AML-193 (cell line): ENCODE results near the gene PLEKHG4B.
A peak's percentile ranks its signal among the peaks of the same experiment; 100 is the strongest.
"Not testable (repeated sequence)": the region's sequence is repeated elsewhere in the genome, so short reads cannot be mapped to it uniquely, and the experiment has no call there.

Source experiments
- DNase-seq, 2 experiments: peaks; one replicate each; lab custom pipeline; 2025; lab: John Stamatoyannopoulos, UW

Gene PLEKHG4B

DNA sequence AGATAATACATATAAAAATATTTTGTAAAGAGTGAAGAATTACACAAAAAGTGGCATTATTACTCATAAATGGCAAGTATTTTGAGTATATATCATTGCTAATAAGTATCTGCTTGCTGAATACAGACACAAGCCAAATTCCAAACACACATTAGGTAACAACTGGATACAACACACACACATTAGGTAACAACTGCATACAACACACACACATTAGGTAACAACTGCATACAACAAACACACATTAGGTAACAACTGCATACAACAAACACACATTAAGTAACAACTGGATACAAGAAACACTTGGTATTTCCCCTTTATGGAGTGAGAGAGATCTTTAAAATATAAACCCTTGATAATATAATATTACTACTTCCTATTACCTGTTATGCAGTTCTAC is 112.5 kb downstream of the PLEKHG4B start:
- no peak for DNase-seq

DNA sequence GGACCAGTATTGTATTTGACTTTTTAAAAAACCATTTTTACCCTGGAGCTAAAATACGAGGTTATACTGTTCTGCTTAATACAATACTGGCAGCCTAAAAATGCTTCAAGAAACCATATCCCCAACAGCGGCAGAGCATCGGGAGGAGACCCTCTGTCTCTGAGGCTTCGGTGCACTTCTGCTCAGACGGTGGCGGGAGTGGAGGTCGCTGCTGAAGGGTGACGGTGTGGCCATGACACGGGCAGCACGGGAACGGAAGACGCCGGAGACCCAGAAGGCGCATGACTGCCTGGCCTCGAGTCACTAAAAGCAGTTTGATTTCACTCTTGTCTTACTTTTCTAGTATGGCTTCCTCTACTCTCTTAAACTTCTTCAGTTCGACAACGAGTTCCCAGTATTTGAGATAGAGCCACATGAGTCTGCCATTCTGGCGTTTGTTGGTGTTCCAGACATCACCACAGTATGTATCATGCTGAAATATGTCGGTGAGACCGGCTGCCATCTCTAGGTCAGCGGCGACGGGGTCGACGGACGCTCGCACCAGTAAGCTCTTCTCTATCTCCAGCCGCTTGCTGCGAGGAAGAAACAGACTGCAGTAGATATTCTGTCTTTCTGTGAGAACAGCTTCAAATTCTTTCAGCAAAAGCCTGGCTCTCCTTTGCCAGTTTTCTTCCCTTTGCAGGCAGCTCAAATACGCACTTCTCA is 113.2 kb downstream of the PLEKHG4B start:
- no peak for DNase-seq

DNA sequence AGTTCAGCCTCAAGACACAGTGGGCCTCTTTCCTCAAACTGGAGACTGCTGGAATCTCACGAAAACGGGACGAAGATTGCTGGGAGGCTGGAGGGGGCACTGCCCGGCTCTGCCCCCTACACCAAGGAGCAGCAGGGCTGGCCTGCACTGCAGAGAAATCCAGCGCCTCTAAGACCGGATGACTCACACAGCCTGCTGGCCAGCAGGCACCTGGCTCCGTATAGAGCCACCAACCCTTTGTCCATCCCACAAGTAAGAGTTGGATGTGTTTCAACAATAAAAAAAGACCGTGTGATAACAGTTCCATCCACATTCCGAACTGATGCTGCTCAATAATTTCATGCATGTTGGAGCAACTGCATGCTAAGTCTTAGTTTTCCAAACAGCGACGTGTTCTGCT is 114.4 kb downstream of the PLEKHG4B start:
- DNase-seq = no peak

DNA sequence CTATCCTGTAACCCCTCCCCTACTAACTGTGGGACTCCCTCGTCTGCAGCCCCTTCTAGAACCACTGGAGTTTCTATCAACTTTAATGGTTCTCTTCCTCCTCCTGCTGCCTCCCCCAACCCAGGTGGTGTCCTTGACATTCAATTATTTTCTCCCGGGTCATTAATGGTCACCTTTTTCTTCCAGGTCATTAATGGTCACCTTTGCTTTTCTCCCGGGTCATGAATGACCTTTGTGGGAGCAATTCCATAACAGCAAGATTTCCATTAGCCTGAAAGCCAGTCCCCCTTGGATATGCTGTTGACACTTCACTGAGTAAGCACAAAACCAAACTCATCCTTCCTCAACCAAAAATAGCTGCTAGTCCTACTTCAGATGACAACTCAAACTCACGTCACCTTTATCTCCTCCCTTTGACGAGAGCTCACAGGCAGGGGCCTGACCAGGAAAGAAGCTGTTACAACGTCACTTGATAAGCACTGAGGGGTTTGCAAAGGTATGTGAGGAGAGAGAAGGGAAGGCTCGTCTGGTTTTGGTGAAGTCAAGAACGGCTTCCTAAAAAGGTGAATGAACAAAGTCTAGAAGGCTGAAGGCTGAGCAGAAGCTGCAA is 115.1 kb downstream of the PLEKHG4B start:
- no peak for DNase-seq

DNA sequence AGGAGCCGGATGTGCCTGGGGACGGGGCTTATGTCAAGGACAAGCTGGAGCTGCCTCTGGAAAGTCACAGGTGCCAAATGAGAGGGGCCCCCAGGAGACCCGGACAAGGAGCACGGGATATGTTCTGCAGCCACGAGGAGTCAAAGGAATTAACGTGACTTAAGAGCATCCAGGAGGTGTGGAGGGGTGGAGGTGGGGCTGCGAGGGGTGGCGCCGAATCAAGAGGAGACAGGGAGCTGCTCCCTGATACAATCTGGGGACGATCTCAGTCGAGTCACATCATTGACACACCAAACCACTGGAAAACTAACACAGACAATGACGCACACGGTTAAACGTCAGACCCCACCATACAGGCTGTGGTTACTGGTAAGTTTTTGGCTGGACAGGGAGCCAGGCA is 115.6 kb downstream of the PLEKHG4B start:
- no peak for DNase-seq

DNA sequence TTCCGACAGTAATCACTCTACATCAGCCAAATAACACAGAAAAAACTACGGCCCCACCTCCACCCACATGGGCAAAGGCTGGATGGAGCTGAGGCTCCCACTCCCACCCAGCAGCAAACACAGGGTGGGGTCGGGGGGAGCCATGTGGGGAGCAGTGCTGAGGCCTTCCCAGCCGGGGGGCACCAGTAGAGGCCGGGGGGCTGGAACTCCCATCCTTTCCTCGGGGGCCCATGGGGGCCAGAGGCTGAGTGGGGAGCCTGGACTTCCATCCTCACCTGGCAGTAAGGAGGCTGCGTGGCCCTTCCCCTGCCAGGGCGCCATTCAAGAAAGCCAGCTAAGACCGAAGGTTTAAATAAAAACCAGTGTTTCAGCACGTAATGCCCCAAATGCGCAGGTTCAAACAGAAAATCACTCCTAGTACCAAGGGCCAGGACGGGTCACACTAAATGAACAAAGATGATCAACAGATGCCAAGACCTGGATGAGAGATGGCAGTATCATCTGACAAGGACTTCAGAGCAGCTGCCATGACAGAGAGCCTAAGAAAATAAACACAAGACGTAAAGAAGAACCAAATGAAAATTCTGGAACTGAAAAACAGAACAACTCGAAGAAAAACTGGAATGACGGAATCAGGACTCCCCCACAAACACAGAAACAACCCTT is 116.6 kb downstream of the PLEKHG4B start:
- DNase-seq = no peak

DNA sequence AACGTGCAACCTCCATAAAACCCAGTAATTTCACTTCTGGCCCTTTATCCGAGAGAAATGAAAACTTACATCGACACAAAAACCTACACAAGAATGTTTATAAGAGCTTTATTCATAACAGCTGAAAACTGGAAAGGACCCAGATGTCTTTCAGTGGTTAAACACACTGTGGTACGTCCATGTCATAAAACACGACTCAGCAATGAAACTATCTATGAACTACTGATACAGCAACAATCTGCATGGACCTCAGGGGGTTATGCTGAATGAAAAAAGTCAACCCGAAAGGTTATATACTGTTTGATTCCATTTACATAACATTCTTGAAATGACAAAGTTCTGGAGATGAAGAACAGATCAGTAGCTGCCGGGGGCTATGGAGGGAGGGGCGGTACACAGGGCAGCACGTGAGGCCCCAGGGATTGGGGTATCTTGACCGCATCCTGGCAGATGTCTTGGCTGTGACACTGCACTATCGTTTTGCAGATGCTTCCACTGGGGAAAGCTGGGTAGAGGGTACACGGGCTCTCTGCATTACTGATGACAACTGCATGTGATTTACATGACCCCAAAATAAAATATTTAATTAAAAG is 121.9 kb downstream of the PLEKHG4B start:
- no peak for DNase-seq

DNA sequence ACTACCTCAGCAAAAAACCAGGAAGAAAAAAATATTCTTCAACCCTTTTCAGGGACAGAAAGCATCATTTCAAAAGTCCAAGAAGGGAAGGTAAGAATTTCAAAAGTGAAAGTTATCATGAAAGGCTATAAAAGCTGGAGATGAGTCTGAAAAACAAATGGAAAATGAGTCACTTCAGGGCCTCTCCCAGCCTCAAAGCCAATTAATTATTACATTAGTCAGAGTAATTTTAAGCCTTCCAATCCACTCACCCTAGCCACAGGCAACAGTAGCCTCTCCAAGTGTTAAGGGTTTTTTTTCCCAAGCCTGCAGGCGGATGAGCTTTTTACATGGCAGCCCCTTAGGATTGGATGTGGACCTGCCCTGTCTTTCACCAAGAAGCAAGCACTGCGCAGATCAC is 123.3 kb downstream of the PLEKHG4B start:
- DNase-seq = not testable (repeated sequence)

DNA sequence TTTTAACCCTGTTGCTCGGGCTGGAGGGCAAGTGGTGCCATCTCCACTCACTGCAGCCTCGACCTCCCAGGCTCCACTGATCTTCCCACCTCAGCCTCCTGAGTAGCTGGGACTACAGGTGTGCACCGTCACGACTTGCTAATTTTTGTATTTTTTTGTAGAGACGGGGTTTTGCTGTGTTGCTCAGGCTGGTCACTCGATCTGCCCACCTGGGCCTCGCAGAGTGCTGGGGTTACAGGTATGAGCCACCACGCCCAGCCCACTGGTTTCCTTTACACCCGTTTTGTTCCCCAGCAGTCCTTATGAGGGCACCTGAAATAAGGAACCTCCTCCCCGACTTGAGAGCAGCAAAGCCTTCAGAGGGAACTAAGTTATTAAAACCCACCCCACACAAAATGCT is 124.1 kb downstream of the PLEKHG4B start:
- DNase-seq = not testable (repeated sequence)

DNA sequence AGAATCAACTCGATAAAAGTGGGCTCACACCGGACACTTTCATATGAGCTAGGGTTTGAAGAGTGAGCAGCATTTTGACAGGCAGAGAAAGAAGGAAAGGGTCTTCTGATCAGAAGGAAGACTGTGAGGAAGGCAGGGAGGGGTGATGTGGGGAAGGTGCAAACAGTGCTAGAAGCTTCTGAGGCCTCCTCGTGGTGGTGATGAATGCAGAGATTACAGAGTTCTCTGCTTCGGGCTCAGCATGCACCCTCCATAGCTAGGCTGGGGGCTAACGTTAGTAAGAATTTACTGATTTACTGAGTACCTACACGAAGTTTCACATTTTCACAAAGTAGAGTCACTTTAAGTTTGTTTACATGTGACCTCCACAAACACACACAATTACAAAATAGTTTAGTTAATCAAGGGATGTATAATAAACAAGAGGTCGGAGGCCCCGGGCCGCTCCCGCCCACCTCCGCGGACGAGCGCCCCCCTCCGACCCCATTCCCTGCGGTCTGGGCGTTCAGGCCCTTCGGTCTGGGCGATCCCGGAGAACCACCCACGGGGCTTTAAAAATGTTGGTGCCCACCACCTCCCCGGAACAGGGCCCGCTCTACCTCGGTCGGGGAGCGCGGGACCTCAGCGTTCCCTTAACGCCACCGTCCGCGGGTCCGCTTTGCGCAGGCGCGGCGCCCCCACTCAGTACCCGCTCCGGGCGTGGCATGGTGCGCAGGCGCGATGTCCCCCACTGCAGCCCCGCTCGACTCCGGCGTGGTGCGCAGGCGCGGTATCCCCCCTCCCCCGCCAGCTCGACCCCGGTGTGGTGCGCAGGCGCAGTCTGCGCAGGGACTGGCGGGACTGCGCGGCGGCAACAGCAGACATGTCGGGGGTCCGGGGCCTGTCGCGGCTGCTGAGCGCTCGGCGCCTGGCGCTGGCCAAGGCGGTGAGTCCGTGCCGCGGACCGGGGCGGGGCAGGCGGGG is 125.8 kb downstream of the PLEKHG4B start, which contains the start of the genes CCDC127 and SDHA:
CCDC127 (minus strand) TSS at position 660 of the 963 bp plus-strand sequence. CDS start 1,304 bp downstream, outside the sequence.
SDHA (plus strand) TSS at position 827 of the 963 bp plus-strand sequence; CDS start at position 863, 36 bp downstream.
- DNase-seq = peak; percentile 76 to 83

DNA sequence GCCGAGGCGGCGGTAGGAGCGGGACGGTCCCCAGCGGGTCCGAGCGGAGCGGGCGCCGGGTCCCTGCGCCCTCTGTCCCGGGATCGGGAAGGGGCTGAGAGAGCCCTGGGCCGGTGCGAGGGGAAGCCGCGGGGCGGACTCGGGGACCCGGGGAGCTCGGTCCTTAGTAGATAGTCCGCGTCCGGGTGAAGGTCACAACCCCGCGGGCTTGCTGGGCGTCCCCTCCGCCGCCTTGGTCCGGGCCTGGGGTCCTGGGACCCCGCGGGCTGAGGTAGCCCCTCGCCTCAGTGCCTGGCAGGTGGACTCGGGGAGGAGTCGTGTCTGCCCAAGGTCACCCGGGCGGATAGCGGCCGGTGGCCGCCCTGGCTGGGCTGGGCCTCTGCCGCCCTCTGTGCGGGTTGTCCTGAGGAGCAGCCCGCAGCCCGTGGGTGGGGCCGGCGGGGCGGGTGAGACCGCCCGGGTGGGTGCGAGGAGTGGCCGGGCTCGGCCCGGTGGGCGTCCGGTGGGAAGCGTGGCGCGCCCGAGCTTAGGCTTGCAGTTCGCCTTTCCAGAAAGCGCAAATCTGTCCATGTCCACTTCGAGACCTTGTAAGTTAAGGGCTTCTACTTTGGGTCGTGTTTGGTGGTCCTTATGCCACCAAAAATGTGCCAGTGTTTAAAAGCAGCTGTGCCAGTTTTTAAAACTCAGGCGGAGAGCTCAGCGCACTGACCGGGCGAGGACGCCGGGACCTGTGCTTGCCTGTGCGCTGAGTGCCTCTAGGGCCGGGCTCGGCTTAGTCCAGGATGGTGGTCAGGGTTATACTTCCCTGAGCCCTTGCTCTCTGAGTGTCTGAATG is 126.7 kb downstream of the PLEKHG4B start:
- DNase-seq = peak in 1 of 2 experiments; percentile 1

DNA sequence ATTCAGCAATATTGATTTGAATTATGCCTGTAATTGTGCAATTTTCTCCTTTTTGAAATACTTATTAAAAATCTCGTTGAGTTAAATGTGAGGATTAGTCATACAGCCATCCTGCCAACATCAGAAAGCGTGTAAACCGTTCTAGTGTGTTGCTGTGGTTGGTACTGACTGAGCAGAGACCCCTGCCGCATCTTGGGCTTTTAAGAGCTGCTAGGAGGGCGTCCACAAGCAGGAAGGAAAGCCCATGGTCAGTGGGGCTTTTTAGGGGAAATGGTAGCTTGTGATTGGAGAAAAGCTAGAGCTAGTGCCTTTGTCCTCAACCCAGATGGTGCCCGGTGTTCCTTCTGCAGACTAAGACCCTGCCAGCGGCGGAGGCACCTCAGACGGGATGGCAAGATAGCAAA is 127.5 kb downstream of the PLEKHG4B start:
- peak in 1 of 2 experiments; percentile 2 for DNase-seq

DNA sequence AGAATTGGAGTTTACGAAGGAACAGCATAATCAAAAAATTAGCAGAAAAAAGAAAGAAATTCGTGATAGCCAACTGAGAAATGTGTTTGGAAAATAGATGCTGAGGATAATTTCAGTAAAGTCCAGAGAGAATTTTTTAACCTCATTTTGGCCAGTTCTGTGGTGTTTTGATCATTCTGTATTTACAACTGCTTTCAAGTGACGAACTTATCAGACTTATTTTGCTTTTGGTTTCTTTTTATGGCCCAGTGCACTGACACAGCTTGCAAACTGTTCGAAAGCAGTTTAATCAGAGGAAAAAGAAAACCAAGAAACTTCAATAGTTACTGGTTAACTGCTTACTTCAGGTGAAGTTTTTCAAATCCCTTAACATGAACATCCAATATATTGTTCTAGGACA is 128.0 kb downstream of the PLEKHG4B start:
- no peak for DNase-seq

DNA sequence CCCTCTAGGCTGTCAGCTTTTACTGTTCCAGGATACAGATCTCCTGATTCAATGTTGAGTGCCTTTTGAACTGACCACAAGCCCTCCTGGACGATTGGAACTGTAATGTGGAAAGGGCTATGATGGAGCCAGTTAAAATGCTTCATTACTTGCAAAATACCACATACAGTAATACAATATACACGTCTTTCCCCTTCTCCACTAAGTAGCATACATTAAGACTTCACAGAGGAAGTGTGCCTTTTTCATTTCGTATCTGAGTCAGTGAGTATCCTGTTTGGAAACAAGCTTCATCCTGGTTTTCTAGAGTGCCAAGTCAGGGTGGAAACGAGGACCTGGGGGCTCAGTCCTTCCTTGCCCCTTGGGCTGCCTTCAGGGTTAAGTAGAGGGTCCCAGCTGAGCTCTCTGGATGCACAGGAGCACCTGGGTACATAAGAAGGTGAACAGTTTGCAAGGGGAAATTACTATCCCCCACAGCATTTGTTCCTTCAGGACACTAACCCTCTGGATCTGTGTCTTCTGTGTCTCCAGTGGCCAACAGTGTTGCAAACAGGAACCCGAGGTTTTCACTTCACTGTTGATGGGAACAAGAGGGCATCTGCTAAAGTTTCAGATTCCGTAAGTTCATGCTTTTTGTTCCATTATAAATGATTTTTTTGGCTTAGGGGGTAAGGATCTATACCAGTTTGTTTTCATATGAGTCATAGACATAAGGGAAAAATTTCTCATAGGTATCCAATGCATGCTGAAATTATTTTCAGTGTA is 131.2 kb downstream of the PLEKHG4B start:
- DNase-seq = not testable (repeated sequence)

DNA sequence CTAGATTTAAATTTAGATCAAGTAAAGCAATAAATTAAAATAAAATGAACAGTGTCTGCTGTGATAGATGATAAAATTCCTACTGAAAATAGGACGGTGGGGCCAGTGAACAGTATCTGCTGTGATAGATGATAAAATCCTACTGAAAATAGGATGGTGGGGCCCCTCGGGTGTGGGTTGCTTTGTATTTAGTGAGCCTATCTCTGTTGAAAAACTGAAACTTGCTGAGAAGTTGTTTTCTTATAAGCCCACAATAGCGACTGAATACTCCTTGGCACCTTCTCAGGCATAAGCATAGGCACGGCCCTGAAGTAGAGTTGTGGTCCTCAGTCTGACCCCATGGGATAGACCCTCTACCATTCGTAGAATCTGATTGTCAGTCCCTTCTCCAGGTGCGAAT is 131.8 kb downstream of the PLEKHG4B start:
- DNase-seq = no peak

DNA sequence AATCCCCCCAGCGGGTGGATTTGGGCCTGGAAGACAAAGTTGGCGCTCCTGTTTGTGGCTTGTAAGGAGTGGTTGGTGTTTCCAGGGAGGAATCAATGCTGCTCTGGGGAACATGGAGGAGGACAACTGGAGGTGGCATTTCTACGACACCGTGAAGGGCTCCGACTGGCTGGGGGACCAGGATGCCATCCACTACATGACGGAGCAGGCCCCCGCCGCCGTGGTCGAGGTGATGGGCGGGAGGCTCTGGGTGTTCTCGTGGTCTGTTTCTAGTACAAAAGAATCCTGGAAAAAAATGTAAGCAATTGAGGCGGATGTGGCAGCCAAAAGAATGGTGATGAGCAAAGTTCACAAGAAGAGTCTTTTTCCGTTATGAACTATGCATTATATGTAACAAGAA is 133.4 kb downstream of the PLEKHG4B start:
- DNase-seq = no peak

DNA sequence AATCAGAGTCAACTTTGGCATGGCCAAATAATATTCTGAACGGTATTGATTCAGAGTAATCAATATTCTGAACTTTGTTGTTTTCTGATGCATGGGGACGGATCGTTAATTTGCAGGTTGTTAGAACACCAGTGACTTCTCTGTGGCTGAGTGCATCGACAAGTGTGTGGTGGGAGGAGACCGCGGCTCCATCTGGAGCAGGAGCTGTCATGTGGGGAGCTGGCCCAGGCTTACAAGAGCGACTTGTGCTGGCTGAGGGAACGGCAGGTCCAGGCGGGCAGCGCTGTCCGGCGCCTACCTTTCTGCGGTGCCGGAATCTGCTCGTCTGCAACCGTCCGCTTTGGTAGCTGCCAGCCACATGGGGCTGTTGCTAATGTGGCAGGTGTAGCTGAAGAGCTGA is 135.4 kb downstream of the PLEKHG4B start:
- DNase-seq = not testable (repeated sequence)

DNA sequence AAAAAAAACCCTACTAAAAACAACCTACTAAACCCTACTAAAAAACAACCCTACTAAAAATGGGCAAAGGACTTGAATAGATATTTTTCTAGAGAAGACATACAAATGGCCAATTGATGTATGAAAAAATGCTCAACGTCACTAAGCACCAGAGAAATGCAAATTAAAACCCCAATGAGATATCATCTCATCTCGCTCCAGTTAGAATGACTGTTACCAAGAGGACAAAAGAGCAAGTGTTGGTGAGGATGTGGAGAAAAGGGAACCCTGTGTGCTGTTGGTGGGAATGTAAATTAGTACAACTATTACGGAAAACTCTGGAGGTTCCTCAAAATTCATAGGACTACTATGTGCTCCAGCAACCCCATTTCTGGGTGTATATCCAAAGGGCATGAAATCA is 136.9 kb downstream of the PLEKHG4B start:
- no peak for DNase-seq

DNA sequence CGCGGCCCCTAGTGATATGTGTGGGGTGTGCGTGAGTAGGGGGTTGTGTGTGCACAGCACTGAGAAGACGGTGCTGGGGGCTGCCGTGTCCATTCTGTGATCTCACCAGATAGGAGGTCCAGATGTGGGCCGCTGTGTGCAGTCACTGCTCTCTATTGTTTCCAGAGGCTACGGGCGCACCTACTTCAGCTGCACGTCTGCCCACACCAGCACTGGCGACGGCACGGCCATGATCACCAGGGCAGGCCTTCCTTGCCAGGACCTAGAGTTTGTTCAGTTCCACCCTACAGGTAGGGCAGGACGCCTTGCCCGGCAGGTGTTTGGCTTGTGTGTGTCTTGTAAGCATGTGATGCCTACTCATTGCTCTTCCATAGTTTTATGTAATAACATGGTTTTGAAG is 138.7 kb downstream of the PLEKHG4B start:
- no peak for DNase-seq

DNA sequence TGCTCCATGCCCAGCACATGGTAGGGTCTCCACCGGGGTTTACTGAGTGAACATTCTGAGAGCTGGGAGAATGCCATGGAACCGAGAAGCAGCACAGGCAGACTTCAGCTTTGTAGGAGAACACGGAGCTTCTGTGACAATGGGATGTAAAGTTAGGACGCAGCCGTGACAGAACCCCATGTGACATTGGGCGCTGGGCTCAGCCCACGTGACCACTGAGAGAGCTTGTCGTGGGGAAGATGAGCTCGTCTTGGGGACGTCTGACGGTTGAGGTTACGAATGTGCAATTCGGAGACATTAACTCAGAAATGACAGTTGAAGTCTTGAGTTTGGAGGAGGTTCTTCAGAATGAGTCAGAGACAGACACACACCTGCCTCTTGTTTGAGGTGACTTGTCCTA is 139.7 kb downstream of the PLEKHG4B start:
- no peak for DNase-seq
